ENCODE measurements around the gene HSPA6.
A peak's percentile ranks its signal among the peaks of the same experiment; 100 is the strongest.
"Not testable (repeated sequence)": the region's sequence is repeated elsewhere in the genome, so short reads cannot be mapped to it uniquely, and the experiment has no call there.

Gene HSPA6

DNA sequence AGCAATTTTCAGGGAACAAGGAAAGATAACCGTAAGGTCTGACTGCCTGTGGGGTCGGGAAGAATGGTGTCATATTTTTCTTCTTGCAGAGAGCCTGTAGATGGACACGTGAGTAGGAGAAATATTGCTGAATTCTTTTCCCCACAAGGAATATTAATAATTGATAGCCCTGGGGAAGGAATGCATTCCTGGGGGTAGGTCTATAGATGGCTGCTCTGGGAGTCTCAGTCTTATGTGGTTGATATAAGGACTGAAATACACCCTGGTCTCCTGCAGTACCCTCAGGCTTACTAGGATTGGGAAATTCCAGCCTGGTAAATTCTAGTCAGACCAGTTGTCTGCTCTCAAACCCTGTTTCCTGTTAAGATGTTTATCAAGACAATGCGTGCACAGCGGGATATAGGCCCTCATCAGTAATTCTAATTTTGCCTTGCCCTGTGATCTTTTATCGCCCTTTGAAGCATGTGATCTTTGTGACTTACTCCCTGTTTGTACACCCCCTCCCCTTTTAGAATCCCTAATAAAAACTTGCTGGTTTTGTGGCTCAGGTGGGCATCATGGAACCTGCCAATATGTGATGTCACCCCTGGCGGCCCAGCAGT is 12.8 kb downstream of the HSPA6 start:
- DNase-seq, result not testable (repeated sequence)

DNA sequence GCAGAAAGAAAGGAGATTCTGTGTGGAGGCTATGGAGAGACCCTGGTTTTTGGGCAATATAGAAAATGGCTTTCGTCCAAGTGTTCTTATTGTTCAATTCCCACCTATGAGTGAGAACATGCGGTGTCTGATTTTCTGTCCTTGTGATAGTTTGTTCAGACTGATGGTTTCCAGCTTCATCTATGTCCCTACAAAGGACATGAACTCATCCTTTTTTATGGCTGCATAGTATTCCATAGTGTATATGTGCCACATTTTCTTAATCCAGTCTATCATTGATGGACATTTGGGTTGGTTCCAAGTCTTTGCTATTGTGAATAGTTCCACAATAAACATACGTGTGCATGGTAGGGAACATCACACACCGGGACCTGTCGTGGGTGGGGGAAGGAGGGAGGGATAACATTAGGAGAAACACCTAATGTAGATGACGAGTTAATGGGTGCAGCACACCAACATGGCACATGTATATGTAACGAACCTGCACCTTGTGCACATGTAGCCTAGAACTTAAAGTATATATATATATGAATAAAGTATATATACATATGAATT is 14.7 kb downstream of the HSPA6 start:
- DNase-seq, result not testable (repeated sequence)

DNA sequence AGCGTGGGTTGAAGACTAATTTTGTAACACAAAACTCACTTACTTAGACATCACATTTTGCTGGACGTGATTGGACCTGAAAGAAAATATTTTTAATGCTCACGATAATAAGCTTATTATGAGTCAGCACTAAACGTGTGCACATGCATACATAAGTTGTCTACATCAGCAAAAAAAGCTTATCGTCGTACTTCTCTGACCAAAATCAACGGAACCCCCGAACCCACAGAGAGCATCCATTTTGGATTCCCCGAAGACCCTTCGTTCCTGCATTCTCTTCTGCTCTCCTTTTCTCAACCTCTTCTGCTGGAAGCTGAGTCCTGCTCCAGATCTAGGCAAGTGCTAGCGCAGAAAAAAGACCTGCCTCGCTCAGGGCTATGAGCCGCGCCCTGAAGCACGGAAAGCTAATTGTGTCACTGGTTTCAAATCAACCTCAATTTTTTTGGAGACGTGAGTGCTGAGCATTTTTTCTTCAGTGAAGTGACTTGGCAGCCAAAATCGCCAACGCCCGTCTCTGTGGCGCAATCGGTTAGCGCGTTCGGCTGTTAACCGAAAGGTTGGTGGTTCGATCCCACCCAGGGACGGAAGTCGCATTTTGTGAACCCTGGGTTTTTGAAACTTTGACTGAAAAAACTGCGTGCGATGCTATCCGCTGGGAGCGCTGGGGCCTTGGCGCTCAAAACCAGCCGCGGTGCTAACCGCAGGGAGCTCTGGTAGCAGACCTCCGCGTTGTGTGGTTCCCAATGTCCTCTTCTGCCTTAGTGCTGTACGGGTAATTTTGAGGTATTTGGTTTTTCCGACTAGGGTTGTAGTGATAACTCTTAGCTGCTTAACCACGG is 15.6 kb downstream of the HSPA6 start:
- peak; percentile 73 for DNase-seq

DNA sequence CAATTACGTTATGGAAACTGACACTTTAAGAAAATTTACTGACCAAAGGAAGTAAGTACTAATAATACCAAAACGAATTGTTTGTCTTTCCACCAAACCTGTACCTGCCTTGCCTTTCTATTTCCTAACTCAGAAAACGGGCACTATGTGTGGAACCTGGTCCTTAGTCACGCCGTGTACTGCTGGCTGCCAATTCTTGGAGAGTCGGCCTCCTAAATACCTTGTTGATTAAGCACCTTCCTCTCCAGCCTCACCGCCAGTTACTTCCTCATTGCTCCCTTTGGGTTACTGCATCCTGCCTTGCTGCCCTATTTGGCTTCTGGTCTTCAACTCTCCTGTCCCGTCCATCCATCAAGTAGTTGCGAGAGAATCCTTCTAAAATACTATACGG is 16.2 kb downstream of the HSPA6 start:
- DNase-seq, result not testable (repeated sequence)

DNA sequence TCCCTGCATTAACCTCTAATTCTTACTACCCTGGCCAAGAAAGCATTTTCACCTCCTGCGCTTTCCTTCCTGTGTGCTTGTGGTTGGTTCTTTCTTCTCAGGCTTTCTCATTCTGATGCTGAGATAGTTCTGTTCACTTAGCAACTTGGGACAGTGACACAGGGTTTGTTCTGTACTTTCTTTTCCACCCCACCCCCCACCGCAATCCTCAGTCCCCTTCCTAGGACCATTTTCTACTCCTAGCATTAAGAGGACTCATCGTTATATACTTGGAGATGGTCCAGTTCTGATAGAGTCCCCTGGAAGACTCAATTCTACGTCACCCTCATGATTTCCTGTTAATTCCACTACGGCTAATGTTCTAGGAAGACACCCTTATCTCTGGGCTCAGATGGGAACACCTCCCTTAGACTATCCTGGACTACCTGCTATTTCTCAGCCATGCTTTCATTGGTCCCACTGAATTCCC is 17.8 kb downstream of the HSPA6 start:
- DNase-seq, result not testable (repeated sequence)

DNA sequence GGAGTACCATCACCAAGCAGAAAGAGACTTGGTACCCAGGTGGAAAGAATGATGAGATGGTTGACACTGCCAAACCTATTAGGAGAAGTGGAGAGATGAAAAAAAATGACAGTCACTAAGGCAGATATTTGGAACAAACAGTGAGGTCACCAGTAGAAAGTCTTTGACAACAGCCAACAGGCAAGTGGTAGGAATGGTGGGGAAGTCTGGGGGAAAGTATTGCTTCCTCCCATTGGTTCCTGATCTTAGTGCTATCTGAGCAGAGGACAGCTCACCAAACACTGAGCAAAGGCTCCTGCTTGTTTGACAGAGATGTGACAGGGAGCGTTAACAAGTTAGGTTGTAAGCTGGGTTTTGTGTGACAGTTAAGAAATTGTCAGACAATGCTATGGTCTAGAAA is 18.8 kb downstream of the HSPA6 start:
- not testable (repeated sequence) for DNase-seq

DNA sequence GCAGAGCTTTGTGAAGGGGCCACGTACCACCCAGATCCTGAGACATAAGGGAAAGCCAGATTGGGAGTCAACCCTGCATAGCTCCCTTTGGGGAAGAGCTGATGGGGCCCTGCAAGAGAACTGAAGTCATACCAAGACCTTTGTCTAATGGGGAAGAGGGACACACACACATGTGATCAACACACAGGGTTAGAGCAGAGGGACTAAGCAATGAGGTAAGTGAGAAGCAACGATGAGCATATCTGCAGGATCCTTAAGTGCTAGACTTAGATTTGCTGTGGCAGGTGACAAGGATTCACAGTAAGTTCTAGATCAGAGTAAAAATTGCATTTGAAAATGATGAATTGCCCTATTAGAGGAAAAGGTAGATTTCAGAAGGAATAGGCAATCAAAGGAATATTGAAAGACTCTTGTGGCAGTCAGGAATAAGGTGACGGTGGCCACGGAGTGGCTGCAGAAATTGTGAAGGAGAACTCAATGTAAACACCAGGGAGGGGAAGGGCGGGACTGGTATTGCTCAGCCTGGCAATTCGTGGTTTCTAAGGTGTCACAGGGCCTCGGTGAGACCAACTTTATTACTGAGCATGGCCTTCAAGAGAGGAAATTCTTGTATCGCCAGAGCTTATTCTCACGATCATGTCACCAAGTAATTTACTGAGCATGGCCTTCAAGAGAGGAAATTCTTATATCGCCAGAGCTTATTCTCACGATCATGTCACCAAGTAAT is 20.8 kb downstream of the HSPA6 start:
- not testable (repeated sequence) for DNase-seq

DNA sequence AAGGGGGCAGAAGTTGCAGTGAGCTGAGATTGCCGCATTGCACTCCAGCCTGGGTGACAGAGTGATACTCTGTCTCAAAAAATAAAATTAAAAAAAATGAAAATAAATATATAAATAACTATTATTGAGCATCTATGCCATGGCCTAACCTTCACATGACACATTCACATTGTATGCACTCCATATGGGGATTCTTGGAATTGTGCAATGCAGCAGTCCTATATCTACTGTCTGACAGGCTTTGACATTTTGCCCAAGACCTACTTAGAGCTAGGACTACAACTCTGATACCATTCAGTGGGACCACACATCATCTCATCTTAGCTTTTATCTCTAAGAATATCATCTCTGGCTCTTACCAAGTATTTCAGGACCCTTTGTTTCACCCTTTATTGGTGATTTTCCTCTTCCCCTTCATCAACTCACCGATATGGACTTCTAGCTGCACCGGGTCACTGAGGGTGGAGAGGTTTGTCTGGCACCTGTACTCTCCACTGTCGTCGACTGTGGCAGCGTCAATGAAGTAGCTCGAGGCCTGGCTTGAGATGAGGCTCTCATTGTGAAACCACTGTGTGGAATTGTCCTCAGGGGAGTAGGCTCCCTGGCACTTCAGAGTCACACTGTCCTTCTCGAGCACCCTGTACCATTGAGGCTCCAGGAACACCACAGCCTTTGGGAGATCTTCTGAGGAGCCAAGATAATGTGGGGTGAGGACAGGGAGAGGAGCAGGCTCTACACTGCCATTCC is 23.8 kb downstream of the HSPA6 start:
- DNase-seq, result not testable (repeated sequence)

DNA sequence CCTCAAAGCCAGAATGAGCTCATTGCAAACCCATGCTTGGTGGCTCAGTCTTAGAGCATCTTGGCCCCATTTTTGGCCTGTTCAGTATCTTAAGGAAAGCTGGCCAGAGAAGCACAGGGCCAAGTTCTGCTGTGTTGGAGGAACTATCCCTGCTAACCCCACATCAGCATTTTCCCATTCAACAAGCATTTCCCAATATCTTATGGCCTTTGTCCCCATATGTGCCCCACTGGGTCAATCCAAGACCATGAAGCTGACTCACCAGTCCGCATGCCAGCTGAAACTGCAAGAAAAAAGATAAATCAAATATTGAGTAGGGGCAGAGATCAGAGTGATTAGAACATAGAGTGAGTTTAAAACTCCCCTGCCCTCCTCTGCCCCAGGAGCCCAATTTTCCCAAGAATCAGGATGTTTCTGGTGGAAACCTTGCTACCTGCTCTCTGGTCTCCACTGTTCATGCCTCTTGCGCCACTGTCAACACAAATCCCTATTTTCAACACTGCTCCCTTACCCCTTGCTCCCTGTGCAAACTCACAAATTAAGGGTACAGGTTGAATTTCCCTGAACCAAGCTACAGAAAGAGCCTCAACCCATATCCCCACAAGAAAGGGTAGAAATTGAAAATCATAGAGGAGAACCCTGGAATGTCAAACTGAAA is 24.5 kb downstream of the HSPA6 start:
- not testable (repeated sequence) for DNase-seq

DNA sequence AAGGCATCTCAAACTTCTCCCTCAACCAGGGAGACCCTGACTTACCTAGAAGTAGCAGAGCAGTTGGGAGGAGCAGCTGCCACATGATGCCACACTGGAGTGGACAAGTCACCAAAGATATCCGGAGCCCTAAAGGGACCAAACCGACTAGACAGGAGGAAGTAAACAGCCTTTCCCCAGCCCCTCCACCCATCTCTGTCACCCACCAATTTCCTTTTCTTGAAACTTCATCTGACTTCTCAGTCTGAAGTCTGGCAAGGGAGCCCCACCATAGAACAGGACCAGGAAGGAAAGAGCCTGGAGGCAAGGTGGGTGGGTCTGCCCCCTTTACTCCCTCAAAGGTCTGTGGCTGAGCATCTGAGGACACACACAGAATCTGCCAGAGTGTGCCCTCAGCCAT is 25.3 kb downstream of the HSPA6 start, which contains the start of gene FCGR3A:
Gene FCGR3A, minus strand, starts transcription at position 167 of the 400 bp plus-strand sequence. Its CDS starts 82 bp downstream, at position 85.
- no peak for DNase-seq

DNA sequence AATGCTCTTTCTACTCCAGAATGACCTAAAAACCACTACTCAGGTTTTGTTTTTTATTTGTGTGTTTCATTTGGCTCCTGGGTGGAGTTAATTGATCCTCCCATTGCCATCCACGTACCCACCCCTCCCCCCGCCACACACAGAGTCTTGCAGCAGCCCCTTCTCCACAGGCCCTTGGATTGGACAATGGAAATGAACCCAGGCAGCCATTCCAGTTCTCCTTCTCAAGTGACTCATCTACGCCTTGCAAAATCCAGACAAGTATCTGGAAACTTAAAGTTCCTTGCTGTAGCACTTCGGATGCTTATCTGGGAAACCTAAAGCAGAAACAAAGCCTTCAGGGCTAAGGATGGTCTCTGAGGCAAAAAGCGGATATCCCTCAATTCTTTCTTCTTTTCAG is 26.6 kb downstream of the HSPA6 start:
- not testable (repeated sequence) for DNase-seq

DNA sequence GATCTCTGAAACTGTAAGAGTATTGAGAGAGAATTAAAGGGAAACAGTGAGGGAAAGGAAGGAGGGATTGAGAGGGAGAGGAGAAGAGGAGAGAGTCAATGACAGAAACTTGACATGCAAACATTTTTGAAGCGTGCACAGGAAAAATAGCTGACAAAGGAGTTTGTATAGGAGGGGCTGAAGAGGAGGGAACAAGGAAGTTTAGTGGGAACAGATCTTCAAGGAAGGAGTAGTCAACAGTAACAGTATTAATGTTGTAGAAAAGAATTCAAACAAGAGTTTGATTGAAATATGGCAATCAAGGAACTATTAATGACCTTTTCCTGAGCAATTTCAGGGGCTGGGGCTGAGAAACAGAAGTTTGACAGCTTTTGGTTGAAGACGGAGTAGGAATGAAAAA is 29.3 kb downstream of the HSPA6 start:
- not testable (repeated sequence) for DNase-seq

DNA sequence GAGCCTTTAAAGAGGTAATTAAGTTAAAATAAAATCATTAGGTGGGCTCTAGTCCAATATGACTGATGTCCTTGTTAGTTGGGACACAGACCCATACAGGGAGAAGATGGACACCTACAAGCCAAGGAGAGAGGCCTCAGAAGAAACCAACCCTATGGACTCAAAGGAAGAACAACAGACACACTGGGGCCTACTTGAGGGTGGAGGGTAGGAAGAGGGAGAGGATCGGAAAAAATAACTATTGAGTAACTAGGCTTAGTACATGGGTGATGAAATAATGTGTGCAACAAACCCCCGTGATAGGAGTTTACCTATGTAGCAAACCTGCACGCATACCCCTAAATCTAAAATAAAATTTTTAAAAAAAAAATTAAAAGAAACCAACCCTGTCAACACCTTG is 30.0 kb downstream of the HSPA6 start:
- not testable (repeated sequence) for DNase-seq

DNA sequence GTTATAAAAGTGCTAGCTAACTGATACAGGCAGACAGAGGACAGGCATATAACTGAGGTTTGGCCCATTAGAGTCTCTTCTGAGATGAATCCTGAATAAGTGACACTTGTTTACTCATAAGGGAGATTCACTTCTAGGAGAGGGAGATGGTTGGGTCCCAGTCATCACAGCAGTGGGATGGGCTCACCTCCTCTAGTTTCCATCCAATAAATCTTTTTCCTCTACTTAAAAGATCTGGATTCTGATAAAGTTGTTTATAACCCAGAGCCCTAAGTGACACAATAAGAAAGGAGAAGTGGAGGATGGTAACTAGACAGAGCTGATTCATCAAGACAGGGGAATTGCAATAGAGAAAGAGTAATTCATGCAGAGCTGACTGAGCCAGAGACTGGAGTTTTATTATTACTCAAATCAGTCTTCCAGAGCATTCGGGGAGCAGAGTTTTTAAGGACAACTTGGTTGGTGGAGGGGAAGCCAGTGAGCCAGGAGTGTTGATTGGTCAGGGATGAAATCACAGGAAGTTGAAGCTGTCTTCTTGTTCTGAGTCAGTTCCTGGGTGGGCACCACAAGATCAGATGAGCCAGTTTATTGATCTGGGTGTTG is 30.6 kb downstream of the HSPA6 start:
- DNase-seq, result not testable (repeated sequence)

DNA sequence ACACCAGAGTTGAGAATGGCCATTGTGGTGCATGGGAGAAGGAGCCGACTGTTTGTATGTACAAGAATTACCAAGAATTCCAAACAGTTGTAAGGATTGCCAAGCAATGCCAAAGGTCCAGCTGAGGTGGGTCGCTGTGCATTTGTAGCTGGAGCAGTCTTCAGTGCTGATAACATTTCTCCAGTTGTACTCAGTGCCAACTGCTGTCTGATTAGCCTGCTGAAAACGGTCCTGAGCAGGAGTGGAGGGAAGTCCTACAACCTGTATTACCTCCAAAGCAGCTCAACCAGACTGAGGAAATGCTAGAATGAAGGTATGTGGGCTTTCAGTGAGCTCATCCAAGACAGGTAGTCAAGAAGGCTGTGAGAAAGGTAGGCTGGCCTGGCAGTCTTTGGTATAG is 31.8 kb downstream of the HSPA6 start:
- not testable (repeated sequence) for DNase-seq

DNA sequence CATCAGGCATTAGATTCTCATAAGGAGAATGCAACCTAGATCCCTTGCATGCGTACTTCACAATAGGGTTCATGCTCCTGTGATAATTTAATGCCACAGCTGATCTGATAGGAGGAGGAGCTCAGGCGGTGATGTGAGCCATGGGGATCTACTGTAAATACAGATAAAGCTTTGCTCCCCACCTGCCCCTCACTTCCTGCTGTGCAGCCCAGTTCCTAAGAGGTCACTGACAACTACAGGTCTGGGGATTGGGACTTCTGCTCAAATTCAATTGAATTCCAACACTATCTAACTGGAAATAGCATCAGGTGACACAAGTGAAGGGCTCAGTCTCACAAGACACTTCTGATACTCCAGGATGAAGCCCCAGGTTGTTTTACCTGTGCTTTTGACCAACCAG is 32.6 kb downstream of the HSPA6 start:
- DNase-seq, result not testable (repeated sequence)

DNA sequence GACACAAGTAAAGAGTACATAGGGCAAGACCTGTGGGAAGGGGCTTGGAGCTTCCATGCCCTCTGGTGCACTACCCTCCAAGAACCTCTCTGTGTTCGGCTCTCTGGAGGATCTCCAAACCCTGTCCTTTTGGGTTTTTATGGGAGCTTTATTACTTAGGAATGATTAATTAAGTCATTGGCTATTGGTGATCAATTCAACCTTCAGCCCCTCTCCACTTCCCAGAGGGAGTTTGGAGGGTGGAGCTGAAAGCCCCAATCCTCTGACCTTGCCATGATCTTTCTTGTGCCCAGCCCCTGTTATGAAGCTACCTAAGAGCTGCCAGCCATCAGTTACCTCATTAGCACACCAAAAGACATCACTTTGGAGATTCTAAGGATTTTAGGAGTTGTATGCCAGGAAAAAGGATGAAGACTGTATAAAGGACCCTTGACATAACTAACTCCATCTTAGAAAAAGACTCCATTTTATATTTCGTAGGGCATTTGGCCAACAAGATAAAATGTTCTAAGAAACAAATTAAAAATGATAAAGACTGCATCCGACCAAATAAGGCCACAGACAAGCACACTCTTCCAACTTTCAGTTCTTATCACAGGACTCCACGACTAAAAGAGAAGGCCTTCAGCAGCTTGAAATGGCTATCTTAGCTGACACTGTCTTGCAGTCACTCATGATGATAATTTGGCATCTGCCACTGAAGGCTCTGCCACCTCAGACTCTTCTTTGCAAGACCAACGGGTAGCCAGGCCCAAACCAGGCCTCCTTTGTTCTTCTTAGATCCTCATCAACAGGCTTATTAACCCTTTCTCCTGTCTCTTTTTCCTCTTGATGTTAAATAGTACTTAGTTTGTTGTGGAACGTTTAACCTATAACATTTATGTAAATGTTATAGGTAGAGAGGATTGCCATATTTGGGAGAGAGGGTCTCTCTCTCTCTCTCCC is 33.4 kb downstream of the HSPA6 start:
- not testable (repeated sequence) for DNase-seq

DNA sequence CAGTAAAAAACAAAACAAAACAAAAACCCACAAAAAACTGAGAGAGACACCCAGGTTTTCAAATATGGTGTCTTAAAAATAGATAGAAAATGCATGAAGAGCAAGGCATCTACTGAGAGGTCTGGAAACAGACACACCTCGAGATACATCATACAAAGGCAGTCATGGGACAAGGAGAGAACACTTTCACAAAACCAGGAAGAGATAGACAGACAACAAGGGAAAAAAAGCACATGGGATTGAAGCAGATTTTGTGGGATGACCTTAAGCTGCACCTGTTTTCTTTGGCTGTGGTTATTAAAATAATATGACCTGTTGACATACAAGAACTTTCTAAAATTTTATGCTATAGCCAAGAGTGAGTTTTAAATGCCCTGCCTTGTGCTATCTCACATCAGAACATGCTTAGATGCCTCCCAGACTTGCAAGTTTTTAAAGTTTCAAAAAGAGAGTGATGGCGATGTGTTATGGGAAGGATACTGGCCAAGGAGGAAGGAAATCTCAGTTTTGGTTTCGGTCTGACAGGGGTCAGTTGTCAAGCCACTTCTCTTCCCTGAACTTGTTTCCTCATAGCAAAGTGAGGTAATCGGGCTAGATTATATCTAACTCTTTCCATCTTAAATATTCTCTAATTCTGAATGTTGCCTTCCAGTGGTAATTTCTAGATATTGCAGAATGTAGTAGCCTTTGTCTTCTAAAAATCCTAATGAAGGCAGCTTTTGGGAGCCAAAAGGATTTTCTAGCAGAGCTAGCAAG is 36.8 kb downstream of the HSPA6 start:
- not testable (repeated sequence) for DNase-seq

DNA sequence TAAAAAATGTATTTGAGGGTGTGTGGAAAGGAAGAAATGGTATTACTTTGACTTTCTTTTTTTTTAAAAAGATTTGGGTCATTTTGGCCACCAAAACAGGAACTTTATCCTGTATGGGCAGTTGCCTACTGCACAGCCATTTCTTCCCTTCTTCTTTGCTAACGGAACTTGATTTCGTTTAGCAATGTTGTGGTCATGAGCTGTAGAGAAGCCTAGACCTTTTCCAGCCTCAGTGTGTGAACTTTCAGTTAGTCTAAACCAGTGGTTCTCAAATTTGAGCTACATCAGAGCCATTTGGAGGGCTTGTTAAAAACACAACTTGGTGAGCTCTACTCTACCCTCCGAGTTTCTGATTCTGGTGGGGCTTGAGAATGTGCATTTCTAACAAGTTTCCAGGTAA is 38.1 kb downstream of the HSPA6 start:
- DNase-seq, result not testable (repeated sequence)
